Dendritic cell treated with granulocyte-macrophage colony-stimulating factor and Interleukin-4, amounts not matched to agents 40 ng/mL and 50 ng/mL, for 4 days (primary cell): ENCODE data around the gene ST7.
"Not testable (repeated sequence)": the region's sequence is repeated elsewhere in the genome, so short reads cannot be mapped to it uniquely, and the experiment has no call there.

Experiments used
- H3K27ac Mint-ChIP-seq: one replicate; pipeline ENCODE4 v1.8.0; 2022; ENCODE audit warnings: mild to moderate bottlenecking, mixed read lengths
- H3K27me3 Mint-ChIP-seq: one replicate; pipeline ENCODE4 v1.8.0; 2022; ENCODE audit warnings: mild to moderate bottlenecking, mixed read lengths
- H3K36me3 Mint-ChIP-seq: one replicate; pipeline ENCODE4 v1.8.0; 2022; ENCODE audit warnings: low read depth, mixed read lengths
- H3K4me1 Mint-ChIP-seq: one replicate; pipeline ENCODE4 v1.8.0; 2022; ENCODE audit warnings: low read depth, mixed read lengths
- H3K4me3 Mint-ChIP-seq: one replicate; pipeline ENCODE4 v1.8.0; 2022; ENCODE audit warnings: mild to moderate bottlenecking, moderate library complexity, mixed read lengths
- H3K9me3 Mint-ChIP-seq: one replicate; pipeline ENCODE4 v1.8.0; 2022; ENCODE audit warnings: mixed read lengths
- intact Hi-C: fragments of 100-400 bp; cut with micrococcal nuclease; formaldehyde crosslinking; loops from one replicate; pipeline ENCODE4 v1.15.0; 2022

Gene ST7

DNA sequence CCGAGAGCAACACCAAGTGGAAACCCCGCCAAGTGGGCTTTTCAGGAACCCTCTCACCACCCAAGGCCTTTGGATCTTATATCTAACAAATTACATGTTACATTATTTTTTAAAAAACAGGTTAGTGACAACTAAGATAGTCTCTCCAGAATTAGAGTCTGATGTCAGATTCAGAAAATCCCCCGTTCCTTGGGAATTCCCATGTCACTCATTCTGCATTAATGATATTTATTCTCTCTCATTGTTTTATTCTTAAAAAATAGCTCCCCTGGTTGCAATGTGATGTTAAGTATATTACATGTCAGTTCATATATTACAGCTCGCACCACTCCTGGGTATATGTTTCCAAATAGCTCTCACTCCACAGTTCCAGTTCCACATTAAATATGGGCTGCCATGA, 287.8 kb downstream of the ST7 start:
- H3K4me1 Mint-ChIP-seq = peaks cover 7% of the 10 kb centered on the region
- no peaks in the 10 kb centered on the region for H3K9me3 Mint-ChIP-seq
- intact Hi-C loops = no loop called here
- H3K36me3 Mint-ChIP-seq = no peaks in the 10 kb centered on the region
- peaks cover 2% of the 10 kb centered on the region for H3K27me3 Mint-ChIP-seq
- no peak overlapping the region for H3K4me3 Mint-ChIP-seq
- H3K27ac Mint-ChIP-seq = no peak overlapping the region

DNA sequence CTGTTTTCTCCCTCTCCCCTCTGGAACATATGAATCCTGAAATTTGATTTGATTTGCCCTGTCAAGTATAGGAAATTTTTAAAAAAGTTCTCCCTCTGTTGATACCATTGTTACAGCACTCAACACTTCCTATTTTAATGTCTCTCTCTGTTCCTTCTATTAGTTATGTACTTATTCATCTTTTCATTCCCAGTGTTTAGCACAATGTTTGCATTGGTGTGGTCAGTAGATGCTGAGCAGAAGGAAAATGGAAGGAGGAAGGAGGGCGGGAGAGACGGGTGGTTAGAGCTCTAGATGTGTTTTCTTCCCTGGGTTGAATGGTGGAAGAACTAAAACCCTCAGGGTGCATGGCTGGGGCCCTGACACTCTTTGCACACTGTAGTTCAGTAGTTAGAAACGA, 290.1 kb downstream of the ST7 start:
- Mint-ChIP-seq H3K27ac (no peak overlapping the region), H3K4me1 (no peaks in the 10 kb centered on the region), H3K4me3 (no peak overlapping the region), H3K9me3 (no peaks in the 10 kb centered on the region), H3K36me3 (no peaks in the 10 kb centered on the region), H3K27me3 (no peaks in the 10 kb centered on the region)
- intact Hi-C loops = no loop called here

DNA sequence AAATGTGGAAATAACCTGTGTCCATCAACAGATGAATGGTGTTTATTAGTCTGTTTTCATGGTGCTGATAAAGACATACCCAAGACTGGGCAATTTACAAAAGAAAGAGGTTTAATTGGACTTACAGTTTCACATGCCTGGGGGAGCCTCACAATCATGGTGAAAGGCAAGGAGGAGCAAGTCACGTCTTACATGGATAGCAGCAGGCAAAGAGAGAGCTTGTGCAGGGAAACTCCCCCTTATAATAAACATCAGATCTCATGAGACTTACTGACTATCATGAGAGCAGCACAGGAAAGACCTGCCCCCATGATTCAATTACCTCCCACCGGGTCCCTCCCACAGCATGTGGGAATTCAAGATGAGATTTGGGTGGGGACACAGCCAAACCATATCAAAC, 292.4 kb downstream of the ST7 start:
- H3K4me3 Mint-ChIP-seq, H3K9me3 Mint-ChIP-seq, H3K27ac Mint-ChIP-seq, H3K36me3 Mint-ChIP-seq, H3K4me1 Mint-ChIP-seq, intact Hi-C loops, H3K27me3 Mint-ChIP-seq: not testable (repeated sequence)

DNA sequence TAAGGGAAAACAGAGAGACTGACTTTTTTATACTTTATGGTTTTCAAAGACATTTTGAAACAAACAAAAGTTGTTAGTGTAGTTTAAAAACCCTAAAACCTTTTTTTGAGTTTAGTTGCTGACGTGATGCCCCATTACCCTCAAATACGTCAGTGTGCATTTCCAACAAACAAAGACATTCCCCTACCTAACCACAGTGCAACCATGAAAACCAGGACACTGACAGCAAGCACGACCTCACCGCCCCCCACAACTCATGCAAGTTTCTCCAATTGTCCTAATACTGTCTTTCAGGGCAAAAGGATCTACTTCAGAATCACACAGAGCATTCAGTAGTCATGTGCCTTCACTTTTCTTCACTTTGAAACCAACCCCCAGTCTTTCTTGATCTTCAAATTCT, 294.5 kb downstream of the ST7 start:
- Mint-ChIP-seq H3K27ac (no peak overlapping the region), H3K9me3 (no peaks in the 10 kb centered on the region), H3K27me3 (no peaks in the 10 kb centered on the region), H3K4me1 (no peaks in the 10 kb centered on the region), H3K36me3 (no peaks in the 10 kb centered on the region), H3K4me3 (no peak overlapping the region)
- intact Hi-C loops = no loop called here

DNA sequence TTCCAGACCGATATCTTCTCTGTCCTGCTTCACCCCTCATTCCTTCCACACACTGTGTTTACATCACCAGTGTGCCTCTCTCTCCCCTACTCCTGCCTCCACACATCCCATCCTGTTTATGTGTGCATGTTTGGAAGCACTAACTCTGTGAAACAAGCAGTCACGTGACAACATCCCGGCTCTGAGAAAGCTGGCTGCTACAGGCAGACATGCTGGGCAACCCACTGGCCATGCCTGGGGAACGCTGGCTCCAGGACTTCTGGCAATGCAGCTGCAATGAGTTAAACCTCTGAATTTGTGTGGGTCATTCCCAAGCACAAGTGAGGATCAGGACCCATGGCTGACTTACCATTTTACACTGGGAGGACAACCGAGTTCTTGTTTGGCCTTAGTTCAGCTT, 295.5 kb downstream of the ST7 start:
- Mint-ChIP-seq H3K36me3 (no peaks in the 10 kb centered on the region), H3K4me3 (no peak overlapping the region), H3K4me1 (no peaks in the 10 kb centered on the region), H3K27me3 (no peaks in the 10 kb centered on the region), H3K27ac (no peak overlapping the region), H3K9me3 (no peaks in the 10 kb centered on the region)
- intact Hi-C loops = no loop called here

DNA sequence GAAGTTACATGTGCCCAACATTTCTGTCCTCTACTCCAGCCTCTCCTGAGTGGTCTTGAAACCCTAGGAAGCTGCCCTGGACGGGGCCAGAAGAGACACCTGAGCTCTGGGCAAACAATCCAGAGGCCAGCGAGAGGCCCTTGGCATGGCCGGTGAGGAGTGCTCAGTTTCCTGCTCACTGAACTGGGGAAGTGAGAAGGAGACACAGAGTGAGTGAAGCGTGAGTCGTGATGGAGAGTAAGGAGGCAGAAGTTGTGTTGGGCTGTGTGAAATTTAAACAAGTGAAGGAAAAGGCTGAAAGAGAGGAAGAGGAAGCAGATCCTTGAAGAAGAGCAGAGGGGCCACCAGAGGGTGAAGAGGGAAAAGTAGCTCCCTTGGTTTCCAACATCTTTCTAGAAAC, 296.4 kb downstream of the ST7 start:
- Mint-ChIP-seq H3K36me3 (no peaks in the 10 kb centered on the region), H3K4me1 (no peaks in the 10 kb centered on the region), H3K4me3 (no peak overlapping the region), H3K9me3 (no peaks in the 10 kb centered on the region), H3K27me3 (no peaks in the 10 kb centered on the region), H3K27ac (no peak overlapping the region)
- intact Hi-C loops = no loop called here

DNA sequence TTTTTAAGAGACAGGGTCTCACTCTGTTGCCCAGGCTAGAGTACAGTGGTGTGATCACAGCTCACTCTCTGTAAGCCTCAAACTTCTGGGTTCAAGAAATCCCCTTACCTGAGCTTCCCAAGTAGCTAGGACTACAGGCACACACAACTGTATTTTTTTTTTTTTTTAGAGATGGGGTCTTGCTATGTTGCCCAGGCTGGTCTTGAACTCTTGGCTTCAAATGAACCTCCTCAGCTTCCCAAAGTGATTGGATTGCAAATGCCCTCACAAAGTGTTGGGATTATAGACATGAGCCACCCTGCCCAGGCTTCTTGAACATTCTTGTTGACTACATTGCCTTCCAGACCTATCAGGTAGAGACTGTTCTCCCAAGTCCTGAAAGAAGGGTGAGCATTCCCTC, 296.9 kb downstream of the ST7 start:
- no peaks in the 10 kb centered on the region for H3K9me3 Mint-ChIP-seq
- H3K27me3 Mint-ChIP-seq = no peaks in the 10 kb centered on the region
- no peaks in the 10 kb centered on the region for H3K4me1 Mint-ChIP-seq
- no peaks in the 10 kb centered on the region for H3K36me3 Mint-ChIP-seq
- H3K4me3 Mint-ChIP-seq = no peak overlapping the region
- no peak overlapping the region for H3K27ac Mint-ChIP-seq
- intact Hi-C loops = no loop called here

DNA sequence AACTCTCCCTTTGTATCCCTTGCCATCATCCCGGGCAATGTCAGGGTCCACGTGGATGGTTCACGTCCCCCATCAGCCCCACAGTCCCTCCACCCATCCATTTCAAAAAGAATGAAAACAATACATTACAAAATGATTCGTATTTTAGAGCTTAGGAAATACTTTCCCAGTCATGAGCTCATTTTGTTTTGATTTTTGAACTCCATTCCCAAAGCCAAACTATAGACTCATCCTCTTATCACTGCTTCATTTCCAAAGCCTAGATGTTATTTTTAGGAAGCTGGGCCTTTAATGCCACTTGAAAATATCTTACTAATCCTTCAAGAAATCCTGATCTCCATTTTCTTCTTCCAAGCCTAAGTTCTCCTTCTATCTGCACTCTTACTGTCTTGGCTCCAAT, 297.5 kb downstream of the ST7 start:
- Mint-ChIP-seq H3K4me1 (no peaks in the 10 kb centered on the region), H3K36me3 (no peaks in the 10 kb centered on the region), H3K4me3 (no peak overlapping the region), H3K9me3 (no peaks in the 10 kb centered on the region), H3K27ac (no peak overlapping the region), H3K27me3 (no peaks in the 10 kb centered on the region)
- intact Hi-C loops = no loop called here

DNA sequence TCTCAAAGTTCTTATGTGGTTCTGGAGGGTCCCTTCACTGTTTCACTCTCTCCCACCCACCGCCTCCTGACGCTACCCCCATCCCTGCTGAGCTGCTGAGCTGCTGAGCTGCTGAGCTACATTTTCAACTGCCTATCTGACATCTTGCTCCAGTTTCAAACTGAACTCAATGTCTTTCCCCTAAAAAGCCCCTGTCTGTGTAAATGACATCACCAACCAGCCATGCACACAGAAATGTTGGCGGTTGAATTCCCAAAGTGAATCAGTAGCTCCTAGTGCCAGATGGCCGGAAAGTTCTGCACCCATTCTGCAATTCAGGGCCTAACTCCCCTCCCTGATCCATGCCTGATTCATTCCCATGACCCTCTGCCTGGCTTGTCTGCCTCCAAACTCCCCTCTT, 298.4 kb downstream of the ST7 start:
- no peaks in the 10 kb centered on the region for H3K36me3 Mint-ChIP-seq
- no peak overlapping the region for H3K27ac Mint-ChIP-seq
- no peaks in the 10 kb centered on the region for H3K4me1 Mint-ChIP-seq
- intact Hi-C loops = no loop called here
- no peak overlapping the region for H3K4me3 Mint-ChIP-seq
- H3K27me3 Mint-ChIP-seq = no peaks in the 10 kb centered on the region
- no peaks in the 10 kb centered on the region for H3K9me3 Mint-ChIP-seq

DNA sequence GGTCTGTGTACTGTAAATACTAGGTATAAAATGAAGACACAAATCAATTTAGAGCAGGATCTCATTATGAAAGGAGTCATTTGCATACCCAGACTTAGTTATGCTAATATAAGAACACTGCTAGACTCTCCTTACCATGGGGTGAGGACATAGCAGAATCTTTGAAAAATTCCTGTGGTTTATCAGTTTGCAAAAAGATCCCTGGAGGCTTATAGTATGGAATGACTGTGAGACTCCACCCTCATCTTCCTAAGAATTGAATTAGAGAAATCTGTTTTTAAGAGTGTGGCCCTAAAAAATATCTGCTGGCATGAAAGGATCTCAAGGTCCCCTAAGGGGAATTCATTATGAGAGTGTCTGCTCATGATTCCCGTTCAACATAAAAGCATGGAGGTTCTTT, 306.3 kb downstream of the ST7 start:
- intact Hi-C loops = no loop called here
- H3K27ac Mint-ChIP-seq = no peak overlapping the region
- H3K27me3 Mint-ChIP-seq = peaks cover 4% of the 10 kb centered on the region
- H3K9me3 Mint-ChIP-seq = no peaks in the 10 kb centered on the region
- H3K4me1 Mint-ChIP-seq = no peaks in the 10 kb centered on the region
- H3K4me3 Mint-ChIP-seq = no peak overlapping the region
- no peaks in the 10 kb centered on the region for H3K36me3 Mint-ChIP-seq

DNA sequence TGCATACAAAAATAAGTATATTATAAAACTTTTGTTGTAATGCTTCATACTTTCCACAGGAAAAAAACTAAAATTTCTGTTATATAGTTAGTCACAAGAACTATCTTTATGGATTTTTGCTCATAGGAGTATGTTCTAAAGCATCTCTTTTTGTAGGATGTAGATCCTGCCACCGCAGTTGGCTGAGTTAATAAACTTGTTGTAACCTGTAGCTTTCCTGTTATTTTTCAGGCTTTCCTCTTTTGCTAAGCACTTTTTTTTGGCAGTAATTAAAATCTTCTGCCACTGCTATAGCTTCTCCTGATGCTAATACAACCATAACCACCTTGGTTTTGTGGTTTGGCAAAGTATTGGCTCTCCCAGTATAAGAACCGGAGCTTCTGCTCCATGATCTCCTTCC, 309.2 kb downstream of the ST7 start:
- no peaks in the 10 kb centered on the region for H3K9me3 Mint-ChIP-seq
- intact Hi-C loops = no loop called here
- H3K36me3 Mint-ChIP-seq = no peaks in the 10 kb centered on the region
- H3K4me1 Mint-ChIP-seq = no peaks in the 10 kb centered on the region
- H3K27me3 Mint-ChIP-seq = peaks cover 4% of the 10 kb centered on the region
- no peak overlapping the region for H3K27ac Mint-ChIP-seq
- no peak overlapping the region for H3K4me3 Mint-ChIP-seq

DNA sequence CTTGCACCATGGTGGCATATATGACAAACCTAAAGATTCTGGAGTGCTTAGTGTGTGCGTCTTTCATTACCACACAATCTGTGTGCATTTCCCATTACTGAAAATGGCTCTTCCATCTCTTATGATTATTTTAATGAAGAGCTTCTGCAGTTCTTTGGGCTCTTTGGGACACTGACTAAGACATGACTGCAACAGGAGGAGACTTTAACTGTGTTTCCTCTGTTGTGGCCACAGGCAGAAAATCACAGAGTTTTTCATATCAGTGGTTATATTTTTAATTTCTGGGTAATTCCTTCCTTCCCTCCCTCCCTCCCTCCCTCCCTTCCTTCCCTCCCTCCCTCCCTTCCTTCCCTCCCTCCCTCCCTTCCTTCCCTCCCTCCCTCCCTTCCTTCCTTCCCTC, 311.4 kb downstream of the ST7 start:
- intact Hi-C loops = no loop called here
- Mint-ChIP-seq H3K27me3 (peaks cover 4% of the 10 kb centered on the region), H3K4me1 (no peaks in the 10 kb centered on the region), H3K27ac (no peak overlapping the region), H3K36me3 (no peaks in the 10 kb centered on the region), H3K4me3 (no peak overlapping the region), H3K9me3 (no peaks in the 10 kb centered on the region)

DNA sequence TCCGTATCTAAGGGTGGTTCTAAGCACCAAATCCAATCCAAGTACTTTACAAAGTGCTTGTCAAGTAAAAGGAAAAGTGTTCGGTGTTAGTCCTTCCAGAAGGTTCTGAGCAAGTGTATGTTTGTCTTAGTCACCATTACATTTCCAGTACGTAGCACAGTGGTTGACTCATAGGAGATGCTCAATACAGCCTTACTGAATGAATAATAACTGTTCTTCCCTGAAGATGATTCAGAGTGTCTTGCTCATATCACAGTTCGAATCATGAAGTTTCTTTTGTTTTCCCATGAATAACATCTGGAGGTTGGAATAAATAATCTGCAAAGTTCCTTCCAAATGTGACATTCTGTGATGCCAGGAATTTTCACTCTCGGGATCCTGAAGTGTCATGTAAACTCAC, 316.1 kb downstream of the ST7 start:
- Mint-ChIP-seq H3K4me1 (no peaks in the 10 kb centered on the region), H3K27ac (no peak overlapping the region), H3K27me3 (no peaks in the 10 kb centered on the region), H3K4me3 (no peak overlapping the region), H3K9me3 (no peaks in the 10 kb centered on the region), H3K36me3 (no peaks in the 10 kb centered on the region)
- intact Hi-C loops = no loop called here

DNA sequence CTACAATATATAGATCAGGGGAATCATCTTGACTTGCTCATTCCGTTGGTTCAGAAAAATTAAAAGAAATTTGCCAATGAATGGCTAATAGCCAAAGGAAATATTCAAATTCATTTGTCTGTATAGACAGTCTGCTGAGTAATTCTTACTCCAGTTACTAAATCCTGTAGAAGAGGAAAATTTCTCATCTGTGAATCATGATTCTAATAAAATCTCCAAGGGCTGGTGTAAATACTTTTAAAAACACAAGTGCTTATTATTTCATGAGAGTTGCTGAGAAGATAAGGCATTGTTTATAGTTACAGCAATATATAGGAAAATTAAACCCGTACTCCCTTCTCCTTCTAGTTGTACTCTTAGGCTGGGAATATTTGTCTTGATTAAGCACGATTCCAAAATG, 316.6 kb downstream of the ST7 start:
- H3K9me3 Mint-ChIP-seq = no peaks in the 10 kb centered on the region
- no peak overlapping the region for H3K4me3 Mint-ChIP-seq
- no peak overlapping the region for H3K27ac Mint-ChIP-seq
- intact Hi-C loops = no loop called here
- no peaks in the 10 kb centered on the region for H3K27me3 Mint-ChIP-seq
- no peaks in the 10 kb centered on the region for H3K4me1 Mint-ChIP-seq
- H3K36me3 Mint-ChIP-seq = no peaks in the 10 kb centered on the region

DNA sequence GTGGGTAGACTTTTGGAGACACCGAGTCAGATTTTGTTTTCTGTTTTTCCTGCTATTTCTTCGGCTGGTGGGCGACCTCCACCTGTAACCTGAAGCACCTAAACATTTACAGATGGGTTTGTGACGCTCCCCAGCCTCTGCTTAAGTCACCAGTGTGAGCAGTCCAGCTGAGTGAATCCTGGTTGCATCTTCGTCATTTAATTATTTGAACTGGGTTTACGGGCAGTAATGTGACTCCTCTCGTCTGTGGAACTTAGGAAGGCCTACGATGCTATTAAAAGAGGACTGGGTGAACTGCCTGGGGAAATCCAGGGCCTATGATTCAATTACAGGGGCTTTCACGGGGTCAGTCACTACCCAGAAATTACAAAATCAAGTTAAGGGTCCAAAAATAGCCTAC, 317.1 kb downstream of the ST7 start:
- Mint-ChIP-seq H3K27ac (no peak overlapping the region), H3K4me1 (no peaks in the 10 kb centered on the region), H3K4me3 (no peak overlapping the region), H3K36me3 (no peaks in the 10 kb centered on the region), H3K27me3 (no peaks in the 10 kb centered on the region), H3K9me3 (no peaks in the 10 kb centered on the region)
- intact Hi-C loops = no loop called here

DNA sequence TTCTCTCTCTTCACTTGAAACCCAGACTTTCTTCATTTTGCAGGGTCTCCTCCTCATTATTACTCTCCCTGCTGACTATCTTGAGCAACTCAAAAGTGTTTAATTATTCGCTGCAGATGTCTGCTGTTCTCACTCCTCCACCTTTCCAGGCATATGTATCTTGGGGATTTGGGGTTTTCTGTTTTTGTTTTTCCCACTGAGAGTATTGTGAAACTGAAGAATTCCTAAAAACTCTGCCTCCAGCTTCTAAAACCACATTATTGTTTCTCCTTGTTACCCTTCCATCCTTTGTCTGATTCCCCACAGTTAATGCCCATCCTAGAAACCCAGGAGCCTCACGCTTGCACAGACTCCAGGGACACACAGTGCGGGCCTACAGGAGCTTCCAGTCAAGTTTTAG, 318.3 kb downstream of the ST7 start:
- H3K36me3 Mint-ChIP-seq = no peaks in the 10 kb centered on the region
- H3K27me3 Mint-ChIP-seq = no peaks in the 10 kb centered on the region
- H3K4me1 Mint-ChIP-seq = no peaks in the 10 kb centered on the region
- H3K27ac Mint-ChIP-seq = no peak overlapping the region
- H3K4me3 Mint-ChIP-seq = no peak overlapping the region
- intact Hi-C loops = no loop called here
- no peaks in the 10 kb centered on the region for H3K9me3 Mint-ChIP-seq
